Osteocyte (in vitro differentiated cells): Measurements from ENCODE around the gene DPF3. TPM values are rescaled to one million over a fixed set of nuclear protein-coding genes. Genes with fewer than 3 reads are reported as not detected.
A peak's percentile ranks its signal among the peaks of the same experiment; 100 is the strongest.

Experiments
- DNase-seq: peaks from one replicate; pipeline ENCODE4 v3.0.0; 2021; ENCODE audit warnings: mixed read lengths; ENCODE audit not compliant: unreplicated experiment; ENCODE audit errors: extremely low spot score
- H3K27ac Mint-ChIP-seq: one replicate; pipeline ENCODE4 v1.8.0; 2021; ENCODE audit warnings: mild to moderate bottlenecking, mixed read lengths; ENCODE audit not compliant: unreplicated experiment
- H3K27me3 Mint-ChIP-seq: one replicate; pipeline ENCODE4 v1.8.0; 2021; ENCODE audit warnings: mixed read lengths; ENCODE audit not compliant: unreplicated experiment
- H3K36me3 Mint-ChIP-seq: one replicate; pipeline ENCODE4 v1.8.0; 2021; ENCODE audit warnings: mixed read lengths; ENCODE audit not compliant: unreplicated experiment
- H3K4me1 Mint-ChIP-seq: one replicate; pipeline ENCODE4 v1.8.0; 2021; ENCODE audit warnings: mixed read lengths; ENCODE audit not compliant: unreplicated experiment
- H3K4me3 Mint-ChIP-seq: one replicate; pipeline ENCODE4 v1.8.0; 2021; ENCODE audit warnings: mild to moderate bottlenecking, moderate library complexity, mixed read lengths; ENCODE audit not compliant: unreplicated experiment
- H3K9me3 Mint-ChIP-seq: one replicate; pipeline ENCODE4 v1.8.0; 2021; ENCODE audit warnings: mixed read lengths; ENCODE audit not compliant: unreplicated experiment
- total RNA-seq: library from RNA; stranded (reverse); gene quantifications from 2 replicates; pipeline ENCODE4 v1.2.1, GENCODE V29; 2021
- TF ChIP-seq, protein P1 (sequence below): fragments of 200-600 bp; sonication (generic); IDR thresholded peaks from 2 replicates; pipeline ENCODE4 v1.5.0; 2021; ENCODE audit warnings: antibody characterized with exemption, mild to moderate bottlenecking, moderate library complexity

The DPF3 gene
- total RNA-seq, 1 donor from 2014 or later, result 5.8 TPM

DNA sequence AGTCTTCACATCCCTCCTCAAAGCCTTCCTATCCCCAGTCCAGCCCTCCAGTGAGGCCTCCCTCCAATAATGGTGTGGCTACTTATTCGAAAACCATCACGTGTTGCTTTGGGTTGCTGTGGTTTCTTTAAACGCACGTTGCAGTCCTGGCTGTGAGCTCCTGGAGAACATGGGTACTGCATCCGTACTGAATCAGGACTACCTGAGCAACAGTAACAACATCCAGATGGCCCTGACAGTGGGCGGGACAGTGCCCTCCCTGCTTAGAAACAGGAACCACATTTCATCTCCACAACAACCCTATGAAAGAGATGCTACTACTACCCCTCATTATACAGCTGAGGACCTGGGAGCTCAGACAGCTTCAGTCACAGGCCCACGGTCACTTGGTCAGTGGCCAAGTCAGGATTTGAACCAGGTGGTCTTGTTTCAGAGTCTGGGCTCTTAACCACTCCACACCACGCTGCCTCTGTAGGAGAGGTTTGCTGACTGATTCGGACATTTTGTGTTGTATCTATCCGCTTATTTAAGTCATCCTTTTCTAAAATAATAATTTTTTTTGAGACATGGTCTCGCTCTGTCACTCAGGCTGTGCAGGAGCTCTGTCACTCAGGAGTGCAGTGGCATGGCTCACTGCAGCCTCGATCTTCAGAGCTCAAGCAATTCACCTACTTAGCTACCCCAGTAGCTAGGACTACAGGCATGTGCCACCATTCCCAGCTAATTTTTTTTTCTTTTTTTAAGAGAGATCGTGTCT, 104.8 kb downstream of the DPF3 start:
- Mint-ChIP-seq H3K36me3 (no peaks in the 10 kb centered on the region), H3K9me3 (no peaks in the 10 kb centered on the region), H3K4me1 (peaks cover 12% of the 10 kb centered on the region), H3K27me3 (no peaks in the 10 kb centered on the region), H3K27ac (no peak overlapping the region), H3K4me3 (no peak overlapping the region)
- TF ChIP-seq, protein P1, sequence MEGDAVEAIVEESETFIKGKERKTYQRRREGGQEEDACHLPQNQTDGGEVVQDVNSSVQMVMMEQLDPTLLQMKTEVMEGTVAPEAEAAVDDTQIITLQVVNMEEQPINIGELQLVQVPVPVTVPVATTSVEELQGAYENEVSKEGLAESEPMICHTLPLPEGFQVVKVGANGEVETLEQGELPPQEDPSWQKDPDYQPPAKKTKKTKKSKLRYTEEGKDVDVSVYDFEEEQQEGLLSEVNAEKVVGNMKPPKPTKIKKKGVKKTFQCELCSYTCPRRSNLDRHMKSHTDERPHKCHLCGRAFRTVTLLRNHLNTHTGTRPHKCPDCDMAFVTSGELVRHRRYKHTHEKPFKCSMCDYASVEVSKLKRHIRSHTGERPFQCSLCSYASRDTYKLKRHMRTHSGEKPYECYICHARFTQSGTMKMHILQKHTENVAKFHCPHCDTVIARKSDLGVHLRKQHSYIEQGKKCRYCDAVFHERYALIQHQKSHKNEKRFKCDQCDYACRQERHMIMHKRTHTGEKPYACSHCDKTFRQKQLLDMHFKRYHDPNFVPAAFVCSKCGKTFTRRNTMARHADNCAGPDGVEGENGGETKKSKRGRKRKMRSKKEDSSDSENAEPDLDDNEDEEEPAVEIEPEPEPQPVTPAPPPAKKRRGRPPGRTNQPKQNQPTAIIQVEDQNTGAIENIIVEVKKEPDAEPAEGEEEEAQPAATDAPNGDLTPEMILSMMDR, result no peak
- DNase-seq, result no peak

DNA sequence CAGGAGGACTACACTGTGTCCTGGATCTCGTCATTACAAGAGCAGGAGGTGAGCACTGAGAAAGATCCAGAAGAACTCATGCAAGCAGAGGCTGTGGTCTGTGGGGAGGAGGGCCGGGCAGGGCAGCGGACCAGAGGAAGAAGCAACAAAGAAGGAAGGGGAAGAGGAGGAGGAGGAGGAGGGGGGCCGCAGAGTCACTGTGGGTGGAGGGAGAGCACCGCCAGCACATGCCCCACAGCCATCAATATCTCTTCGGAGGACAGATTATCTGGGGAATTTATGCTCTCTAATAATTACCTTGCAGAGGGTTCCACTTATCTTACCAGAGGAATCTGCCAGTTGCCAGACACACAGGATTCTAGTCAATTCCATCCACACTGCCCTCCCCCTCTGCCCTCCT, 105.6 kb downstream of the DPF3 start:
- Mint-ChIP-seq H3K4me1 (peaks cover 20% of the 10 kb centered on the region), H3K36me3 (no peaks in the 10 kb centered on the region), H3K27me3 (no peaks in the 10 kb centered on the region), H3K4me3 (no peak overlapping the region), H3K27ac (no peak overlapping the region), H3K9me3 (no peaks in the 10 kb centered on the region)
- TF ChIP-seq, protein P1, result no peak
- no peak for DNase-seq

DNA sequence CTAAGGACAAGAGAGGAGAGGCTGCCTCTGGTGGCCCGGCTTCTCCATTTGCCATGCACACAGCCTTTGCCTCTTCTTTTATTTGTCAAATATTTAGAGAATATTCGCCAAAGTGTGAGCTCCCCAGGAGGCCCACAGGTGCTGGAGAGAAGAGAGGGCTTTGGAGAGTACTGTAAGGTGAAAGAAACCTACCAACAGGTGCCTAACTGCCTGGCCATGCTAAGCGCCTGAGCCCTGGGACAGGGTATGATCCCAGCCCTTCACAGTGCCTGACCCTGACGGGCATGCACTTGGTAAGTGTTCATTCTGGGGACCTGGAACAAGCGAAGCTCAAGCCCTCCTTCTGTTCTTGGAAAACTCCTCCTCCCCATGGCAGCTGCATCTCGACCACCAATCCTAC, 106.1 kb downstream of the DPF3 start:
- Mint-ChIP-seq H3K4me1 (peaks cover 24% of the 10 kb centered on the region), H3K36me3 (no peaks in the 10 kb centered on the region), H3K9me3 (no peaks in the 10 kb centered on the region), H3K27me3 (no peaks in the 10 kb centered on the region), H3K4me3 (no peak overlapping the region), H3K27ac (no peak overlapping the region)
- TF ChIP-seq, protein P1, result no peak
- no peak for DNase-seq

DNA sequence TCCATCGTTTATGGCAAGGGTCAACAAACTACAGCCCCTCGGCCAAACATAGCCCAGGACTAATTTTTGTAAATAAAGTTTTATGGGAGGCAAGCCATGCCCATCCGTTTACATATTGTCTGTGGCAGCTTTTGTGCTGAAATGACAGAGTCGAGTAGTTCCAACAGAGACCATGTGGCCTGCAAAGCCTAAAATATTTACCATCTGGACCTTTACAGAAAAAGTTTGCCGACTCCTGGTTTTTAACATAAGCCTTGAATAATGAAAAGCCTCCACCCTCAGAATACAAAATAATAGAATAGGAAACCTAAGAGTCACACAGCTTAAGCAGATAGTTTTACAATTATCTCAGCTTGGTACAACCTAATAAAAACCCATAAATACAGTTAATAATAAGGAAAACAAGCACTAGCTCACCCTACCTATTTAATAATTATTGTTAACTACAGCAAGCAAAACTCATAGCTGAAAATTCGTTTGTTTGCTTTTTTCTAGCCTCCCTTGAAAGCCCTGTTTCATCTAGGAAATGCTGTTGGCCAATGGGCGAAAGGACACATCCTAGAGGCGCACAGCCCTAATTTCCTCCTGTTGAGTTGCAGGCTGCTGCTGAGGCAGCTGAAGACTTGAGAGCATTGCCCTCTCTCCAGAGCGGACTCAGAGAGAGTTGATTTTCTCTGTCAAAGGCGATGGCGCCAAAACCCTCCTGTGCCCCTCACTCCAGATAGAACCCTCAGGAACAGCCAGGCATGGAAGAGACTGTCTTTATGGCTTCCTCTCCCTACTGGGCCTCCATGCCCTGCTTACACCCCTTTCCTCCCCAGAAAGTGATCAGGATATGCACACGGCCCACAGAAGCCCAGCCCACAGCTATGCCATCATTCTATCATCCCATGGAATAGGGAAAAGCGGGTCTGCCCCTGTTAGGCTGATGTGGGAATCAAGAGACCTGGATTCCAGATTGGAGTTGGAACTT, 107.2 kb downstream of the DPF3 start:
- no peaks in the 10 kb centered on the region for H3K27me3 Mint-ChIP-seq
- no peak overlapping the region for H3K27ac Mint-ChIP-seq
- H3K4me1 Mint-ChIP-seq, result peaks cover 26% of the 10 kb centered on the region
- no peaks in the 10 kb centered on the region for H3K36me3 Mint-ChIP-seq
- no peak overlapping the region for H3K4me3 Mint-ChIP-seq
- TF ChIP-seq, protein P1, result no peak
- peak; percentile 36 for DNase-seq
- H3K9me3 Mint-ChIP-seq, result no peaks in the 10 kb centered on the region

DNA sequence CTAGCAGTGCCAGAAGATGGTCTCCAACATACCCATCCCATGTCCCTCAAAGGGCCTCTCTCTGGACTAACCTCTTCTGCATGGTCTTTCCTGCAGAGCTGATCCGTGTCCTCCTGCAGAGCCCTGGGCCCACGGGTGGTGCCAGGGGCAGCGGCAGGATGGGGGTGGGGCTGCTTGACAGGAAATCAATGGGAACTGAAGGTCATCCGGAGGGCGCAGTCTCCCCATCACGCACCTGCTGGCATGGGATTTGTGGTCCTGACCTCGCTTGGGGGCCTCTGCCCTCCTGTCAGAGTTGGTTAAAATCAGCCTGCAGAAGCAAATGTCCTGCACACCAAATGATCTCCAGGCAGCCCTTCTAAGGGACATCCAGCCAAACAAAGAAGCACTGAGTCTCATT, 110.2 kb downstream of the DPF3 start:
- TF ChIP-seq, protein P1, result no peak
- H3K4me1 Mint-ChIP-seq, result peaks cover 35% of the 10 kb centered on the region
- H3K27me3 Mint-ChIP-seq, result no peaks in the 10 kb centered on the region
- H3K4me3 Mint-ChIP-seq, result no peak overlapping the region
- H3K9me3 Mint-ChIP-seq, result no peaks in the 10 kb centered on the region
- no peaks in the 10 kb centered on the region for H3K36me3 Mint-ChIP-seq
- no peak overlapping the region for H3K27ac Mint-ChIP-seq
- peak; percentile 64 for DNase-seq
